Measurements from ENCODE around the gene SZT2. TPM values are rescaled to one million over a fixed set of nuclear protein-coding genes. Genes with fewer than 3 reads are reported as not detected.
"Not testable (repeated sequence)": the region's sequence is repeated elsewhere in the genome, so short reads cannot be mapped to it uniquely, and the experiment has no call there.

SZT2 gene
- total RNA-seq, 5 donors from 2014 or later (not counting 1 experiment from before 2014, with no cell fraction given), result 106 to 137 (median 130) TPM

GRCh38 chr1:43404353-43404752 is 14.7 kb downstream of the SZT2 start:
- Mint-ChIP-seq H3K4me1 (peaks cover 9 to 17% (median 16%) of the 10 kb centered on the region in 3 donors), H3K36me3 (peaks cover 57% of the 10 kb centered on the region), H3K4me3 (no peak overlapping the region), H3K9me3 (no peaks in the 10 kb centered on the region), H3K27ac (no peak overlapping the region), H3K27me3 (no peaks in the 10 kb centered on the region)
- ChIA-PET CTCF (interaction anchor here in 1 of 2 donors (0.8 kb wide), 1 partner anchor 10 kb away, joined by 4 read pairs; no protein-coding TSS in a partner anchor), POLR2A (no interaction called here)
- no peak for ATAC-seq (replicated peaks in 1 of 4)
- DNase-seq, result no peak
- Histone ChIP-seq H3K27me3 (replicated peaks in 1 of 2; ENCODE audit: control insufficient read depth in 2 of 2, extremely low read depth in 1 of 2, insufficient read depth in 2 of 2, low read length in 1 of 2) (no peaks in the 10 kb centered on the region), H3K9me3 (no peaks in the 10 kb centered on the region), H3K27ac (ENCODE audit: low read length) (no peak overlapping the region), H3K4me1 (ENCODE audit: control insufficient read depth in 1 of 2, extremely low read depth in 1 of 2, insufficient read depth in 2 of 2, low read length in 2 of 2) (no peaks in the 10 kb centered on the region), H3K36me3 (ENCODE audit: control insufficient read depth in 2 of 2, extremely low read depth in 1 of 2, insufficient read depth in 1 of 2, low read length in 1 of 2) (peaks cover 10 to 60% of the 10 kb centered on the region in 2 donors), H3K4me3 (ENCODE audit: control insufficient read depth in 1 of 2, extremely low read depth in 1 of 2, low read length in 1 of 2) (no peak overlapping the region)
- WGBS (ENCODE audit: insufficient coverage), result 98% methylated on average over 6 of the region's 6 CpGs

GRCh38 chr1:43405219-43405875 is 15.6 kb downstream of the SZT2 start:
- ChIA-PET POLR2A (no interaction called here), CTCF (no interaction called here)
- Histone ChIP-seq H3K27me3 (replicated peaks in 1 of 2; ENCODE audit: control insufficient read depth in 2 of 2, extremely low read depth in 1 of 2, insufficient read depth in 2 of 2, low read length in 1 of 2) (no peaks in the 10 kb centered on the region), H3K4me3 (ENCODE audit: control insufficient read depth in 1 of 2, extremely low read depth in 1 of 2, low read length in 1 of 2) (no peak overlapping the region), H3K36me3 (ENCODE audit: control insufficient read depth in 2 of 2, extremely low read depth in 1 of 2, insufficient read depth in 1 of 2, low read length in 1 of 2) (peaks cover 10 to 60% of the 10 kb centered on the region in 2 donors), H3K27ac (ENCODE audit: low read length) (no peak overlapping the region), H3K4me1 (ENCODE audit: control insufficient read depth in 1 of 2, extremely low read depth in 1 of 2, insufficient read depth in 2 of 2, low read length in 2 of 2) (no peaks in the 10 kb centered on the region), H3K9me3 (no peaks in the 10 kb centered on the region)
- Mint-ChIP-seq H3K27ac (no peak overlapping the region), H3K36me3 (peaks cover 62% of the 10 kb centered on the region), H3K27me3 (no peaks in the 10 kb centered on the region), H3K4me3 (no peak overlapping the region), H3K4me1 (peaks cover 7 to 16% (median 12%) of the 10 kb centered on the region in 3 donors), H3K9me3 (no peaks in the 10 kb centered on the region)
- WGBS (ENCODE audit: insufficient coverage), result 100% methylated on average over 1 of the region's 6 CpGs
- no peak for DNase-seq
- no peak for ATAC-seq (replicated peaks in 1 of 4)

- Histone ChIP-seq H3K4me1 (ENCODE audit: control insufficient read depth in 1 of 2, extremely low read depth in 1 of 2, insufficient read depth in 2 of 2, low read length in 2 of 2) (no peaks in the 10 kb centered on the region), H3K4me3 (ENCODE audit: control insufficient read depth in 1 of 2, extremely low read depth in 1 of 2, low read length in 1 of 2) (no peak overlapping the region), H3K27ac (ENCODE audit: low read length) (no peak overlapping the region), H3K27me3 (replicated peaks in 1 of 2; ENCODE audit: control insufficient read depth in 2 of 2, extremely low read depth in 1 of 2, insufficient read depth in 2 of 2, low read length in 1 of 2) (no peaks in the 10 kb centered on the region), H3K36me3 (ENCODE audit: control insufficient read depth in 2 of 2, extremely low read depth in 1 of 2, insufficient read depth in 1 of 2, low read length in 1 of 2) (peaks cover 11 to 60% of the 10 kb centered on the region in 2 donors), H3K9me3 (no peaks in the 10 kb centered on the region)
- 94% methylated on average over 2 of the region's 2 CpGs for WGBS (ENCODE audit: insufficient coverage)
- ChIA-PET CTCF (no interaction called here), POLR2A (no interaction called here)
- Mint-ChIP-seq H3K4me1 (peaks cover 7 to 16% (median 10%) of the 10 kb centered on the region in 3 donors), H3K36me3 (peaks cover 60% of the 10 kb centered on the region), H3K9me3 (no peaks in the 10 kb centered on the region), H3K27ac (no peak overlapping the region), H3K27me3 (no peaks in the 10 kb centered on the region), H3K4me3 (no peak overlapping the region)
- ATAC-seq (replicated peaks in 1 of 4) (no peak), DNase-seq (no peak)
Observed at GRCh38 chr1:43405876-43406234, 16.2 kb downstream of the SZT2 start.

GRCh38 chr1:43410571-43410970 is 20.9 kb downstream of the SZT2 start:
- CTCF ChIA-PET, result no interaction called here
- Mint-ChIP-seq H3K36me3 (peaks cover 42% of the 10 kb centered on the region), H3K4me3 (no peak overlapping the region), H3K27me3 (no peaks in the 10 kb centered on the region), H3K27ac (no peak overlapping the region), H3K4me1 (peaks cover 2 to 7% (median 2%) of the 10 kb centered on the region in 3 donors), H3K9me3 (no peaks in the 10 kb centered on the region)
- no peak overlapping the region for H3K4me3 ChIP-seq (ENCODE audit: control insufficient read depth in 1 of 2, extremely low read depth in 1 of 2, low read length in 1 of 2)
- H3K4me1 ChIP-seq (ENCODE audit: control insufficient read depth in 1 of 2, extremely low read depth in 1 of 2, insufficient read depth in 2 of 2, low read length in 2 of 2), result no peaks in the 10 kb centered on the region
- no peaks in the 10 kb centered on the region for H3K9me3 ChIP-seq
- H3K36me3 ChIP-seq (ENCODE audit: control insufficient read depth in 2 of 2, extremely low read depth in 1 of 2, insufficient read depth in 1 of 2, low read length in 1 of 2), result peaks cover 9 to 38% of the 10 kb centered on the region in 2 donors
- DNase-seq (no peak), ATAC-seq (replicated peaks in 1 of 4) (no peak)
- no peaks in the 10 kb centered on the region for H3K27me3 ChIP-seq (replicated peaks in 1 of 2; ENCODE audit: control insufficient read depth in 2 of 2, extremely low read depth in 1 of 2, insufficient read depth in 2 of 2, low read length in 1 of 2)
- no CpG with 5 or more reads among the region's 3 CpGs for WGBS (ENCODE audit: insufficient coverage)
- no peak overlapping the region for H3K27ac ChIP-seq (ENCODE audit: low read length)
- POLR2A ChIA-PET, result no interaction called here

- H3K4me3 ChIP-seq (ENCODE audit: control insufficient read depth in 1 of 2, extremely low read depth in 1 of 2, low read length in 1 of 2); ATAC-seq (replicated peaks in 1 of 4); H3K27me3 ChIP-seq (replicated peaks in 1 of 2; ENCODE audit: control insufficient read depth in 2 of 2, extremely low read depth in 1 of 2, insufficient read depth in 2 of 2, low read length in 1 of 2); H3K27me3 Mint-ChIP-seq; H3K4me1 ChIP-seq (ENCODE audit: control insufficient read depth in 1 of 2, extremely low read depth in 1 of 2, insufficient read depth in 2 of 2, low read length in 2 of 2); H3K9me3 Mint-ChIP-seq; H3K4me3 Mint-ChIP-seq; DNase-seq; H3K4me1 Mint-ChIP-seq; H3K9me3 ChIP-seq; H3K27ac ChIP-seq (ENCODE audit: low read length); H3K27ac Mint-ChIP-seq: not testable (repeated sequence)
- H3K36me3 Mint-ChIP-seq, result peaks cover 26% of the 10 kb centered on the region
- peaks cover 12 to 44% of the 10 kb centered on the region in 2 donors for H3K36me3 ChIP-seq (ENCODE audit: control insufficient read depth in 2 of 2, extremely low read depth in 1 of 2, insufficient read depth in 1 of 2, low read length in 1 of 2)
- ChIA-PET CTCF (interaction anchor here (1.3 to 2.8 kb wide), 2 partner anchors 186 to 187 kb away, joined by 8 to 86 read pairs; no protein-coding TSS in a partner anchor), POLR2A (interaction anchor here in 1 of 2 donors (0.9 kb wide), 1 partner anchor 186 kb away, joined by 3 read pairs; no protein-coding TSS in a partner anchor)
- 100% methylated on average over 1 of the region's 1 CpG for WGBS (ENCODE audit: insufficient coverage)
Observed at GRCh38 chr1:43413426-43413825, 23.7 kb downstream of the SZT2 start.

GRCh38 chr1:43414634-43415223 is 25.0 kb downstream of the SZT2 start:
- H3K4me3 Mint-ChIP-seq, result no peak overlapping the region
- H3K4me1 Mint-ChIP-seq, result peaks cover 2 to 7% (median 2%) of the 10 kb centered on the region in 3 donors
- peaks cover 16 to 50% of the 10 kb centered on the region in 2 donors for H3K36me3 ChIP-seq (ENCODE audit: control insufficient read depth in 2 of 2, extremely low read depth in 1 of 2, insufficient read depth in 1 of 2, low read length in 1 of 2)
- DNase-seq (peak; percentile 22 to 77 (median 55)), ATAC-seq (replicated peaks in 1 of 4) (peak; percentile 90 to 91 (median 90))
- ChIA-PET POLR2A (interaction anchor here in 1 of 2 donors (0.9 kb wide), 1 partner anchor 188 kb away, joined by 3 read pairs; no protein-coding TSS in a partner anchor), CTCF (interaction anchor here (0.5 to 2.8 kb wide), 28 partner anchors 11 to 999 kb away, joined by 3 to 86 read pairs (median 4); partner anchors contain the start of gene ELOVL1 (in 1 of the 2))
- no peaks in the 10 kb centered on the region for H3K9me3 ChIP-seq
- peak overlapping the region; percentile 11 to 40 for H3K27ac Mint-ChIP-seq
- H3K27ac ChIP-seq (ENCODE audit: low read length), result no peak overlapping the region
- WGBS (ENCODE audit: insufficient coverage), result 87% methylated on average over 4 of the region's 5 CpGs
- peaks cover 15% of the 10 kb centered on the region for H3K36me3 Mint-ChIP-seq
- H3K4me1 ChIP-seq (ENCODE audit: control insufficient read depth in 1 of 2, extremely low read depth in 1 of 2, insufficient read depth in 2 of 2, low read length in 2 of 2), result no peaks in the 10 kb centered on the region
- H3K27me3 ChIP-seq (replicated peaks in 1 of 2; ENCODE audit: control insufficient read depth in 2 of 2, extremely low read depth in 1 of 2, insufficient read depth in 2 of 2, low read length in 1 of 2), result no peaks in the 10 kb centered on the region
- H3K4me3 ChIP-seq (ENCODE audit: control insufficient read depth in 1 of 2, extremely low read depth in 1 of 2, low read length in 1 of 2), result no peak overlapping the region
- H3K27me3 Mint-ChIP-seq, result no peaks in the 10 kb centered on the region
- no peaks in the 10 kb centered on the region for H3K9me3 Mint-ChIP-seq
